ENCODE data around the gene MAP4. TPM values are rescaled to one million over a fixed set of nuclear protein-coding genes. Genes with fewer than 3 reads are reported as not detected.
"Not testable (repeated sequence)": the region's sequence is repeated elsewhere in the genome, so short reads cannot be mapped to it uniquely, and the experiment has no call there.

MAP4 gene
- total and polyA plus RNA-seq, 4 donors, result 16.6 to 41.4 (median 30.8) TPM

DNA sequence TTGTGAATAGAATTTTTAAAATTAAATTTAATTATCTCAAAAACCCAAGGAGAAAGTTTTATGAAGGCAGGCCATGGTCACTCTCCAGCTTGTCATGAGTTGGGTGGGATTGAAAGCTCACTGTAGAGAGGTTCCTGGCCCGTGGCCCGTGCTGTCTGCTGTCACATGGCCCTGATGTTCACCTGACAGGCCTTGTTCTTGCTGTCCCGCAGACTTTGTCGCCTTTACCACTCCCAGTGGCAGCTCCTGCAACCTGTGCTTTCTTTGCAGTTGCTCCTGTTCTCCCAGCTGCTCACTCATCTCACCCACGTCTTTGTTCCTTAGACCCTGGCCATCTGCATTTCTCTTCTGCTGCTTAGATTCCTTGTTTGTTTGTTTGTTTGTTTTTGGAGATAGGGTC is 177.7 kb downstream of the MAP4 start:
- no peaks in the 10 kb centered on the region for H3K4me1 ChIP-seq (ENCODE audit: control insufficient read depth in 4 of 4, insufficient read depth in 4 of 4, low read length in 3 of 4)
- no peaks in the 10 kb centered on the region for H3K27me3 ChIP-seq (ENCODE audit: control insufficient read depth in 4 of 4, insufficient read depth in 4 of 4, low read length in 3 of 4)
- TF ChIP-seq JUND (IDR thresholded peaks at IDR 0.05) (no peak), NR2F2 (IDR thresholded peaks at IDR 0.05) (no peak), GABPA (IDR thresholded peaks at IDR 0.05 in 1 of 2, conservative IDR thresholded peaks at IDR 0.05 in 1 of 2) (no peak), FOXA1 (IDR thresholded peaks at IDR 0.05) (no peak), RXRA (IDR thresholded peaks at IDR 0.05) (no peak), RAD21 (IDR thresholded peaks at IDR 0.05) (no peak), TAF1 (conservative IDR thresholded peaks at IDR 0.05) (no peak)
- TF ChIP-seq, protein P1, sequence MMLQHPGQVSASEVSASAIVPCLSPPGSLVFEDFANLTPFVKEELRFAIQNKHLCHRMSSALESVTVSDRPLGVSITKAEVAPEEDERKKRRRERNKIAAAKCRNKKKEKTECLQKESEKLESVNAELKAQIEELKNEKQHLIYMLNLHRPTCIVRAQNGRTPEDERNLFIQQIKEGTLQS (IDR thresholded peaks at IDR 0.05), result no peak
- TF ChIP-seq, protein P2, sequence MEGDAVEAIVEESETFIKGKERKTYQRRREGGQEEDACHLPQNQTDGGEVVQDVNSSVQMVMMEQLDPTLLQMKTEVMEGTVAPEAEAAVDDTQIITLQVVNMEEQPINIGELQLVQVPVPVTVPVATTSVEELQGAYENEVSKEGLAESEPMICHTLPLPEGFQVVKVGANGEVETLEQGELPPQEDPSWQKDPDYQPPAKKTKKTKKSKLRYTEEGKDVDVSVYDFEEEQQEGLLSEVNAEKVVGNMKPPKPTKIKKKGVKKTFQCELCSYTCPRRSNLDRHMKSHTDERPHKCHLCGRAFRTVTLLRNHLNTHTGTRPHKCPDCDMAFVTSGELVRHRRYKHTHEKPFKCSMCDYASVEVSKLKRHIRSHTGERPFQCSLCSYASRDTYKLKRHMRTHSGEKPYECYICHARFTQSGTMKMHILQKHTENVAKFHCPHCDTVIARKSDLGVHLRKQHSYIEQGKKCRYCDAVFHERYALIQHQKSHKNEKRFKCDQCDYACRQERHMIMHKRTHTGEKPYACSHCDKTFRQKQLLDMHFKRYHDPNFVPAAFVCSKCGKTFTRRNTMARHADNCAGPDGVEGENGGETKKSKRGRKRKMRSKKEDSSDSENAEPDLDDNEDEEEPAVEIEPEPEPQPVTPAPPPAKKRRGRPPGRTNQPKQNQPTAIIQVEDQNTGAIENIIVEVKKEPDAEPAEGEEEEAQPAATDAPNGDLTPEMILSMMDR (IDR thresholded peaks at IDR 0.05; ENCODE audit: low read depth, low read length, missing input control), result no peak
- 91% methylated on average over 5 of the region's 5 CpGs for WGBS
- no peak overlapping the region for H3K27ac ChIP-seq (ENCODE audit: low read depth in 1 of 2, low read length in 2 of 2)
- no peak overlapping the region for H3K9ac ChIP-seq (ENCODE audit: low read depth in 1 of 2, low read length in 2 of 2)
- H3K4me3 ChIP-seq (ENCODE audit: low read depth in 1 of 3, low read length in 3 of 3), result no peak overlapping the region
- no peaks in the 10 kb centered on the region for H3K9me3 ChIP-seq (ENCODE audit: control insufficient read depth in 4 of 4, low read length in 3 of 4)
- DNase-seq (ENCODE audit: low spot score), result no peak
- peaks cover 14 to 67% (median 32%) of the 10 kb centered on the region in 4 donors for H3K36me3 ChIP-seq (ENCODE audit: control insufficient read depth in 4 of 4, insufficient read depth in 3 of 4, low read depth in 1 of 4, low read length in 3 of 4)

DNA sequence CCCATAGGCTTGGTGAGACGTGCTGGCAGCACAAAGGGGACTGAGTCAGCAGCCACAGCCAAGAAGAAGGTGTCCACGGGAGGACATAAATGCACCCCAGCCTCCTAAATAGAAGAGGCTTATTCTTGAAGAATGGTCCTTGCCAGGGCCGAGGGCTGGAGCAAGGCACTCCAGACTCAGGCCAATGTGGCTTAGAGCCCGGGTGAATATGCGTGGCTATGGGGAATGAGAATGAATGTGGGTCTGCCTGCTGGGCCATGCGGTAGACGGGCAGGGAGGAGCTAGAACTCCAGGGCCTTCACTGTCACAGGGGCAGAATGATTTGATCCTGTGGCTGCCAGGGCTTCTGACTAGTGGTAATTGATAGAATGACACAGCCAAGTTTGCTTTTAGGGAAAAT is 179.2 kb downstream of the MAP4 start:
- no peak for TF ChIP-seq SP1 (IDR thresholded peaks at IDR 0.05)
- TF ChIP-seq HNF4G (IDR thresholded peaks at IDR 0.05), result no peak
- TF ChIP-seq EGR1 (IDR thresholded peaks at IDR 0.05; ENCODE audit: low read depth in 2 of 2), result no peak
- TF ChIP-seq, protein P2 (IDR thresholded peaks at IDR 0.05; ENCODE audit: low read depth, low read length, missing input control), result no peak
- no peak for TF ChIP-seq NR2F2 (IDR thresholded peaks at IDR 0.05)
- TF ChIP-seq RAD21 (IDR thresholded peaks at IDR 0.05), result no peak
- TF ChIP-seq, protein P1 (IDR thresholded peaks at IDR 0.05), result no peak
- TF ChIP-seq HNF4A (conservative IDR thresholded peaks at IDR 0.05), result no peak
- TF ChIP-seq, protein P3, sequence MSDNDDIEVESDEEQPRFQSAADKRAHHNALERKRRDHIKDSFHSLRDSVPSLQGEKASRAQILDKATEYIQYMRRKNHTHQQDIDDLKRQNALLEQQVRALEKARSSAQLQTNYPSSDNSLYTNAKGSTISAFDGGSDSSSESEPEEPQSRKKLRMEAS (IDR thresholded peaks at IDR 0.05), result no peak
- no peaks in the 10 kb centered on the region for H3K4me1 ChIP-seq (ENCODE audit: control insufficient read depth in 4 of 4, insufficient read depth in 4 of 4, low read length in 3 of 4)
- no peak overlapping the region for H3K9ac ChIP-seq (ENCODE audit: low read depth in 1 of 2, low read length in 2 of 2)
- H3K36me3 ChIP-seq (ENCODE audit: control insufficient read depth in 4 of 4, insufficient read depth in 3 of 4, low read depth in 1 of 4, low read length in 3 of 4), result peaks cover 18 to 61% (median 28%) of the 10 kb centered on the region in 4 donors
- DNase-seq (ENCODE audit: low spot score), result no peak
- no peaks in the 10 kb centered on the region for H3K27me3 ChIP-seq (ENCODE audit: control insufficient read depth in 4 of 4, insufficient read depth in 4 of 4, low read length in 3 of 4)
- 93% methylated on average over 7 of the region's 7 CpGs for WGBS
- H3K4me3 ChIP-seq (ENCODE audit: low read depth in 1 of 3, low read length in 3 of 3), result no peak overlapping the region
- no peak overlapping the region for H3K27ac ChIP-seq (ENCODE audit: low read depth in 1 of 2, low read length in 2 of 2)
- H3K9me3 ChIP-seq (ENCODE audit: control insufficient read depth in 4 of 4, low read length in 3 of 4), result no peaks in the 10 kb centered on the region

DNA sequence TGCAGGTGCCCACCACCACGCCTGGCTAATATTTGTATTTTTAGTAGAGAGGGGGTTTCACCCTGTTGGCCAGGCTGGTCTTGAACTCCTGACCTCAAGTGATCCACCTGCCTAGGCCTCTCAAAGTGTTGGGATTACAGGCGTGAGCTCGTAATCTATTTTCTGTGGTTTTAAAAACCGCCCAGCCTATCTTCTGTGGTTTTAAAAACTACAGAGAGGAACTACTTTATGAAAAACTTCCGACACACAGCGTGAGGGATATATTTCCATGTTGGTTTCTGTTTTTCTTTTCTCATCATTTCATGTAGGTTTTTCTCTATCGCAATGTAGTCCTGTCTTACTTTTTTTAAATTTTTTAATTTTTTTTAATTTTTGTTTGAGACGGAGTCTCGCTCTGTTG is 186.7 kb downstream of the MAP4 start:
- H3K36me3 ChIP-seq (ENCODE audit: control insufficient read depth in 4 of 4, insufficient read depth in 3 of 4, low read depth in 1 of 4, low read length in 3 of 4), result peaks cover 16 to 51% (median 37%) of the 10 kb centered on the region in 4 donors
- not testable (repeated sequence) for H3K9ac ChIP-seq (ENCODE audit: low read depth in 1 of 2, low read length in 2 of 2)
- WGBS, result 91% methylated on average over 9 of the region's 9 CpGs

More for the DNA sequence above, 186.7 kb downstream of the MAP4 start:
- H3K27me3 ChIP-seq (ENCODE audit: control insufficient read depth in 4 of 4, insufficient read depth in 4 of 4, low read length in 3 of 4); DNase-seq (ENCODE audit: low spot score); H3K9me3 ChIP-seq (ENCODE audit: control insufficient read depth in 4 of 4, low read length in 3 of 4); H3K4me3 ChIP-seq (ENCODE audit: low read depth in 1 of 3, low read length in 3 of 3); H3K27ac ChIP-seq (ENCODE audit: low read depth in 1 of 2, low read length in 2 of 2): not testable (repeated sequence)
- H3K4me1 ChIP-seq (ENCODE audit: control insufficient read depth in 4 of 4, insufficient read depth in 4 of 4, low read length in 3 of 4), result peaks cover 7 to 17% (median 14%) of the 10 kb centered on the region in 4 donors

Data from liver (tissue), 9 donors.